Activated gamma-delta T cell (primary cell): ENCODE results near the gene TTLL8.

Source experiments
- DNase-seq: peaks from one replicate; lab custom pipeline; 2025; lab: John Stamatoyannopoulos, UW

The TTLL8 gene

DNA sequence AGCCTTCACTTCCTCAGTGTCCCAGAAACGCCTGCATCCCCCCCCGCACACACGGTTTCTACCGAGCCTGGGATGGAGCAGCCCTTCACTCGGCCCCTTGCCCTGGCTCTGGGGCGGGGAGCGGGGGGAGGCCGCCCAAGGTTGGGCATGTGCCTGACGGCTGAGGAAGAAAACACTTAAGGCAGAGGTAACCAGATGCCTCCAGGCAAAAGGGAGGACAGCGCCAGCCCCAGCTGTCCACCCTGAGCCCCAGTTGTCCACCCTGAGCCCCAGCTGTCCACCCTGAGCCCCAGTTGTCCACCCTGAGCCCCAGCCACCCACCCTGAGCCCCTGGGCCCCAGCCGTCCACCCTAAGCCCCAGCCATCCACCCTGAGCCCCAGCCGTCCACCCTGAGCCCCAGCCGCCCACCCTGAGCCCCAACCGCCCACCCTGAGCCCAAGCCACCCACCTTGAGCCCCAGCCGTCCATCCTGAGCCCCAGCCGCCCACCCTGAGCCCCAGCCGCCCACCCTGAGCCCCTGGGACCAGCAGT lies 3.8 kb upstream of the TTLL8 start:
- DNase-seq: no peak

DNA sequence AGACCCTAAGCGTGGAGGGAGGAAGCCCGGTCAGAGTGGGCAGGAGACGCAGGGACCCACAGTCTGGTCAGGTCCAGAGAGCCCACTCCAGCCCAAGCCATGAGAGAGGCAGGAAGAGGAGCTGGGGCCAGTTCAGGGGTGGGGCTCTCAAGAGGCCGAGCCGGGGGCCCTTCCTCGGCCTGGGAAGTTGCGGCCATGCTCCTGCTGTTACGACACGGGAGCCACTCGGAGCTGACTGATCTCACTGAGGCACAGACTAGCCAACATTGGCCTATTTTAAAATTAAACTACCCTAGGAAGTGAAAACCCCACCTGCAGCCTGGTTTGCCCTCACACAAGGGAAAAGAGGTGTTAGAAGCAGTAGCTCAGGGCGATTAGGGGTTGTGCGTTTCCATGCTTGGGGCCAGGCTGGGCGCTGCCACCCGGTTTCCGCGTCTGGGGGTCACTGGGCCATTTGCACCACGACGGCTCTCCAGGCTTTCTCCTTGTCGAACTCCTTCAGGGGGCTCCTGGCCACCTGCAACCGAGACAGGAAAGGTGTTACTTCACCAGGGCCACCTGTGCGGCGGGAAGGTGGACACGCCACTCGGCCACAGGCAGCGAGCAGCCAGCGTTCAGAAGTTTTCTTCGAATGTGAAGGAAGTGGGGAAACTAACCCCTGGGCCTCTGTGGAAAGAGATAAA lies 3.2 kb upstream of the TTLL8 start:
- no peak for DNase-seq

- DNase-seq: no peak
Observed at GRCh38 chr22:50060441-50061140, 2.5 kb upstream of the TTLL8 start.

DNA sequence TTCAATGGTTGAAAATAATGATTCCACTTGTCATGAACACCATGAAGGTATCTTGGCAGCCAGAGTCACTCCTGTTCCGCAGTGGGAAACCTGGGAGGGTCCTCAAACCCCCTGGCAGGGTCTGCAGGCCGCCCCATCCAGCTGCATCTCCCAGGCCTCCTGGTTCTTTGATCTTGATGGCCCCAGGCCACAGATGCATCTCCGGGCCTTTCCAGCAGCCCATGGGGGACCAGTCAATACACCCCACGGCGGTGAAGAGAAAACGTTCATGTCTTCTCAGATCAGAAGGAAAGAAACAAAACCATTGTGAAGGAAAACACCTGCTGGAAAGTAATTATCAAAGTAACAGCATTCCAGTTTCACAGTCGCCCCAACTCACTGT lies 1.8 kb upstream of the TTLL8 start:
- no peak for DNase-seq

GRCh38 chr22:50058906-50059880 lies 1.1 kb upstream of the TTLL8 start:
- no peak for DNase-seq

- no peak for DNase-seq
Observed at GRCh38 chr22:50057278-50058060, 629 bp downstream of the TTLL8 start.

DNA sequence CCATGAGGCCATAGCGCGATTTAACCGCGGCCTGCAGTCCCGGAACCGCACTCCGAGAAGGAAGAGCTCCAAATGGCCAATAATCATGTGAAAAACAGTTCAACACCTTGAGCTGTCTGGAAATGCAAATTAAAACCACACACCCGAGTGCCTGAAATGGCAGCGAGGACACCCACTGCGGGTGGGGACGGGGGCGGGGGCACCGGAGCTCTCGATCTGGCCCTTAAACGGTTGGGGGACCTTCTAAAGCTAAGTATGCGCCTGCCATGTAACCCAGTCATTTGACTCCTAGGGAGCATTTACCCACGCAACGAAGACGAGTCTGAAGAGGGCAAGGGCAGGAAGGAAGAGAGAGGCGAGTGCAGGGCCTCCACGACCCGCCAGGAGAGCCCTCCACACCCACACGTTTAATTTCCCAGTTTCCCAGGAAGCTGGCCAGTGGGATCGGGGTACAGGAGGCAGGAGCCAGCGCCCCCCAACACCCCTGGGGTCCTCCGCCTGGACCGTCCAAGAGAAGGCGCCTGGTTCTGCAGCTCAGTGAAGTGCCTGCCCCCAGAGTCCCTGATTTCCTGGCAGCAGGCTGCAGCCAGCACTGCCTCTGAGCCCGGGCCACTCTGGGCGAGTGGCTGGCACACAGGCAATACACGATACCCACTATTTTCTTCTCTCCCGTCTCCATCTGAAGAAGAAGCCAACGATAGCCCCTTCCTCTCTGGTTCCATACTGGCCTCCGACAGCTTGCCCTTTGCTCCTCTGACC lies 1.7 kb downstream of the TTLL8 start:
- no peak for DNase-seq

GRCh38 chr22:50053861-50054260 lies 4.2 kb downstream of the TTLL8 start:
- DNase-seq: no peak

GRCh38 chr22:50051930-50052329 lies 6.2 kb downstream of the TTLL8 start:
- no peak for DNase-seq

DNA sequence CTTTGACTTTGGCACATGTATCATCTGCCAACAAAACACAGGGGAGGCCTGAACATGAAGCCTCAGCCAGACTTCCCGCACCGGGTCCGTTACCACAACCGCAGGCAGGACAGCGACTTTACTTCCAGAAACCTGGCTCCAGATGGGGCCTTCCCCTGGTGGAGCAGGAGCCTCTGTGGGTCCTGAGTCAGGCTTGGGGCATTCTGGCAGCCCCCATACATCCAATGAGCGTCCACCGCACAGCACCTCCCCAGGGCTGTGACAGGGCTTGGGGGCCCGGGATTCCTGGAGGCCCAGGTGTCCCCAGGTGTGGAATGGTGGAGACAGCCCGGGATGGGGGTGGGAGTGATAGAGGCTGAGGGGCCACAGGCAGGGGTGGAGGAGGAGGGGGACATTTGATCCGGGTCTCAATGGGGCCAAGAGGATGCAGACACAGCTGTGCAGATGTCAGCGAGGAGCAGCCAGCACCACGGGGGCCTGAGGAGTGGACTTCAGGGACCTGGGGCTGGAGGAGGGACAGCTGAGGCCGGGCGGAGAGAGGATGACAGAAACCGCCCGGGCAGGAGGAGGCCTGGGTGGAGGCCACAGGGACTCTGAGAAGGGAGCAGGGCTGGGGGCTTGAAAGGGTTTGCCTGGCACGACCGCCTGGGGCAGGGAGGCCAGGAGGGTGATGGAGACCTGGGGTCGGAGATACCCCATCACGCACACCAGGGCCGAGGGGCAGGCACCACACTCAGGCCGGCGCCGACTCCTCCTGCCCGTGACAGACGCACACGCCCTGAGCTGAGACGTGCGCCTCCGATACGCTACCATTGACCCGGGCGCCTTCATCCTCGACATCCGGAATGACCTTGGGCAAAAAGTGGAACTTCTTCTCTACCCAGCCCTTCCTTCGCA lies 8.6 kb downstream of the TTLL8 start:
- no peak for DNase-seq

DNA sequence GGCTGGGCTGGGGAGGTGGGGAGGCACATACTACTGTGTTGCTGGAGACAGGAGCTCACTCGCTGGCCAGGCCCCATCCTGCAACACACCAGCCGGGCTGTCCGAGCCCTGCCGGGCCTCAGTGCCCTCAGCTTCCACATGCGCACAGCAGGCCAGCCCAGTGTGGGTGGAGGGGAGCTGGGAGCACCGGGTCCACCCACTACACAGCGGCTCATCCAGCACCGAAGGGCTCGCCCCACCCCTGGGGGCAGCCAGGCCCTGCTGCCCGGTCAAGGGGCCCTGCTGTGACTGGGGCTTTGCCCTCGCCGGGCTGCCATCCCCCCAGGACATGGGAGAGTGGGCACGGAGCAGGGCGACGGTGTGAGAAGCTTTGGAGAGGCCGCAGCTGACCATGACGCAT lies 9.3 kb downstream of the TTLL8 start:
- DNase-seq: no peak

DNA sequence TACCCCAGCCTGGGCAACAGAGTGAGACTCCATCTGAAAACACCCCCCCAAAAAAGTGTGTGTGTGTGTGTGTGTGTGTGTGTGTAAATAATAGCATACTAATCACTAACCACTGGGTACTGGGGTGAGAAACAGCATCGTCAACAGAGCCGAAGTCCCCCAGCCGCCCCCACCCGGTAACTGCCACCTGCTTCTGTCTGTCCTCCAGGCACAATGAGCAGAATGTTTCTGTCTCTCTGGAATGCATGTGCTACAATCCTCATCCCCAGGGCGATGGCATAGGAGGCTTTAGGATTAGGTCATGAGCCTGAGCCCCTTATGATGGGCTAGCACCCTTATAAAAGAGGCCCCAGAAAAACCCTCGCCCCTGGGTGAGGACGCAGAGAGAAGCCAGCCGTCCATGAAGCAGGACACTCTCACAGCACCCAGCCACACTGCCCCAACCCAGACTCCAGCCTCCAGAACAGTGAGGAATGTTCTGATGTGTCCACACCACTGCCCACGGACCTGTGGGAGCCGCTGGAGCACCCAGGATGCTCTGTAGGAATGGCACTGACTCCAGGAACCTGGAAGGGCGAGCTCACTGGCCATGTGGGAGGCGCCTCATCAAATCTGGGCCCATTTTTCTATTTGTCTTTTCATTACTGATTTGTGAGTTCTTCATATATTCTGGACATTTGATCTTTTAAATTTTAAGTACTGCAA lies 9.9 kb downstream of the TTLL8 start:
- no peak for DNase-seq

DNA sequence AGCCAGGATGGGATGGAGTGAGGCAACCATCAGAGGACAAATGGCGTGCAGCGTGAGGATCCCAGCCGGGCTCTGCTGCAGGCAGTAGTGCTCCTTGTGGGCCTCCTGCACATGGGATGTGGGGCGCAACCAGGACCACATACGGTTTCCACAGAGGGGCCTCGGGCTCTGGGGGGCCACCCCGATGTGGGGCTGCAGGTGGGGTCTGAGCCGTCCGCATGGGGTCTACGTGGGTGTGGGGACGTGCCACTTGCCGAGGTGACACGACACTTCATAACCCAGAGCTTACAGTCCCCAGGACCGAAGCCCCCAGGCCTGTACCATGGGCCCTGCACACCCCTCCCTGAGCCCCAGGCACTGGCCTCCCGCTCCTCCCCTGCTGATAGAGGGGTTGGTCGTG lies 10.8 kb downstream of the TTLL8 start:
- no peak for DNase-seq

- no peak for DNase-seq
Observed at GRCh38 chr22:50046481-50047245, 11.4 kb downstream of the TTLL8 start.

DNA sequence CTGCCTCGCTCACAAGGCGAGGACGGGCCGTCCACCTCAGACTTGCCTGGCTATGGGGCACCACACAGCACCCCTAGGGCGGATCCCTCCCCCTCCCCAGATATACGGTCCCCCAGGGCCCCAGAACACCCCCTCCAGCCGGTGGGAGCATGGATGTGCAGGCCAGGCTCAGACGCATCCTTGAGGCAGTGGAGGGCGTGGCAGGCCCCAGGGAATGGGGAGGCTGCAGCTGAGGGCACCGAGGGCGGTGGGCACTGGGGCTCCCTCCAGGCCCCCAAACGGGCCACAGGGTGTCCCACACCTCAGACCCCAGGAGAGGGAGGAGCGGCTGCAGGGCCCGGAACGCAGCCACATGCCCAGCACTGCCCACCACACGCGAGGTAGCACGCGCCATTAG lies 12.1 kb downstream of the TTLL8 start:
- no peak for DNase-seq

DNA sequence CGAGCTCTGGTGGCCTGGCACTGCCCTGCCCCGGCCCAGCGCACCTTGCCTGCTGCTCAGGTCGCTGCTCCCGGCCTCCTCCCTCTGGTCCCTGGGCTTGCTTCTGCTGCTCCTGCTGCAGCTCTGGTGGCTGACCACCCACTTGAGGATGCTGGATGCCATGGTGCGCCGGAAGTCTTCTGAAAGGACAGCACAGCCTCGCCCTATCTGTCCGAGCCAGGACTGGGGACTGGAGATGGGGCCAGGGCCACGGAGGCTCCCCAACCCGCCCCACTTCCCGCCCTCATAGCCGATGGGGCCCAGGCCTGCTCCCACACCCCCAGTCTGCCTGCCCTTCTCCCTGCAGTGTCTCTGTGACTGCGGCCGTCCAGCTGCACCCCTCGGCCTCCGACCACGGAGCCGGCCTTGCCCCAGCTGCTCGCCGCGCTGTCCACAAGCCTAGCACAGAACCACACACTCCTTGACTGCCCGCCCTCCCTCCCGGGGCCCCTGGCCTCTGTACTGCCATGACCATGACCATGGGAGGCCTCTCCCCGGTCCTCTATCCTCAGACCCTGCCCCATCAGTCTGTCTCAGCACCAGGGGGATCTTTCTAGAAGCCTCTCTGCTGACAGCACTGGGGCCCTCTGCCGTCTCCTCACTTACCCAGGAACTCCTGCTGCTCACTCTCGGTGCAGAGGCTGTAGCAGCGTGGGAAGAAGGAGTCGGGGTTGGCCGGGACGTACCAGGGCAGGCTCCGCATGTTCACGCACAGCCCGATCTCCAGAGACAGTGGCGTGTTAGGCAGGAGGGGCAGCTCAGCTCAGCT lies 12.7 kb downstream of the TTLL8 start:
- DNase-seq: no peak

DNA sequence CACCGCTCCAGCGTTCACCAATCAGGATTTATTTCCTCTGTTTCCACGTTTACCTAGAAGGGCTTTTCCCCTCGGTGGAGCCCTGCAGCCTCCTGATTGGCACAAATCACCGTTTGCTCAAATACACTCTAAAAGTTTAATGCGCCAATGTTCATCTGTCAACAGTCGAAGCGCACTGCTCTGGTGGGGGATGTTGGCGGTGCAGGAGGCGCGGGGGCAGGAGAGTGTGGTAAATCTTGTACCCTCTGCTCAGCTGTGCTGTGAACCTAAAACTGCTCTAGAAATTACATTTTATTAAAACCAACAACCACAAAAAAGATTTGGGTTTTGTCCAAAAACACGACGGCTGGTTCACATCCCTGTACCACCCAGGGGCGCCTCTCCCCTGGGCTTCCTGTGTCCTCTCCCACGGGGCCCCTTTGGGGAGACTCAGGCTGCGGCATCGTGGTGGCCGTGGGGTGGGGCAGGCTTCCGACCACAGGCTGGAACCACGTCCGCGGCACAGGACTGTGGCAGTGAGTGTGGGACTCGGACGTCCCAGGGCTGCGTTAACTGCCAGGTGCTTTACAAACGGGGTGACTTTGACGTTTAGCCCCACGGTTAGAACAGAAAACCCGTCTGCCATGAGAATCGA lies 13.5 kb downstream of the TTLL8 start:
- DNase-seq: no peak
